Mammary epithelial cell (primary cell): Measurements from ENCODE around the gene SMIM15.

Experiments
- EZH2 ChIP-seq: IDR thresholded peaks from 2 replicates; pipeline ENCODE4 v1.6.1; 2012; ENCODE audit warnings: low read length, inconsistent platforms, borderline replicate concordance
- TF ChIP-seq, protein P1 (sequence below), 2 donors: IDR thresholded peaks in 1 of 2; conservative IDR thresholded peaks in 1 of 2; 2 replicates each; pipeline ENCODE4 v1.5.1; 2011 to 2012; ENCODE audit warnings: inconsistent platforms in 2 of 2, low read length in 2 of 2, mild to moderate bottlenecking in 2 of 2, control low read depth in 1 of 2, low read depth in 1 of 2; ENCODE audit not compliant: insufficient read depth in 1 of 2; ENCODE audit errors: extremely low read depth in 1 of 2

DNA sequence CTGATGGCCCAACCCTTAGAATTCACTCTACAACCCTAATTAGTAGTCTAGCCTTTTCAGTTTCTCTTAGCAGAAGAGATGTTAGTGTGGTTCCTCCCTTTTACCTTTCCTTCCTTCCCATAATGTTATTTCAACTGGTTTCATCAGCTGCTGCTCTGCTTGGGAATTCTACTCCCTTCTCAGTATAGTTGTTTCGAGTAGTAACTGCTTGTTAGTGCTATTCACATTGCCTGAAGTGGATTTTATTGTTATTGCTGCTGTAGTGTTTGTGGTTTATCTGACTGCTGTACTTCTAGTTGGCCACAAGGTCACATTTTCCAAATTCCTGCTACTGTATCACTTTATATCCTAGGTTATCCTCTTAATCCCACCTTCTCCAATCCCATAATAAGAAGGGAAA, 29.7 kb downstream of the SMIM15 start:
- TF ChIP-seq, protein P1, sequence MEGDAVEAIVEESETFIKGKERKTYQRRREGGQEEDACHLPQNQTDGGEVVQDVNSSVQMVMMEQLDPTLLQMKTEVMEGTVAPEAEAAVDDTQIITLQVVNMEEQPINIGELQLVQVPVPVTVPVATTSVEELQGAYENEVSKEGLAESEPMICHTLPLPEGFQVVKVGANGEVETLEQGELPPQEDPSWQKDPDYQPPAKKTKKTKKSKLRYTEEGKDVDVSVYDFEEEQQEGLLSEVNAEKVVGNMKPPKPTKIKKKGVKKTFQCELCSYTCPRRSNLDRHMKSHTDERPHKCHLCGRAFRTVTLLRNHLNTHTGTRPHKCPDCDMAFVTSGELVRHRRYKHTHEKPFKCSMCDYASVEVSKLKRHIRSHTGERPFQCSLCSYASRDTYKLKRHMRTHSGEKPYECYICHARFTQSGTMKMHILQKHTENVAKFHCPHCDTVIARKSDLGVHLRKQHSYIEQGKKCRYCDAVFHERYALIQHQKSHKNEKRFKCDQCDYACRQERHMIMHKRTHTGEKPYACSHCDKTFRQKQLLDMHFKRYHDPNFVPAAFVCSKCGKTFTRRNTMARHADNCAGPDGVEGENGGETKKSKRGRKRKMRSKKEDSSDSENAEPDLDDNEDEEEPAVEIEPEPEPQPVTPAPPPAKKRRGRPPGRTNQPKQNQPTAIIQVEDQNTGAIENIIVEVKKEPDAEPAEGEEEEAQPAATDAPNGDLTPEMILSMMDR (conservative IDR thresholded peaks at IDR 0.05 in 1 of 2, IDR thresholded peaks at IDR 0.05 in 1 of 2; ENCODE audit: extremely low read depth in 1 of 2, insufficient read depth in 1 of 2, low read depth in 1 of 2, low read length in 2 of 2) = no peak
- no peak for TF ChIP-seq EZH2
